NCI-H345 (cell line): Measurements from ENCODE around the gene PRELP.

Experiments
- DNase-seq: peaks from one replicate; lab custom pipeline; 2025; lab: John Stamatoyannopoulos, UW

Gene PRELP

GRCh38 chr1:203524152-203524551, 48.5 kb downstream of the PRELP start:
- DNase-seq, result no peak

GRCh38 chr1:203524824-203525223, 49.2 kb downstream of the PRELP start:
- no peak for DNase-seq

- DNase-seq, result no peak
These were observed 50.1 kb downstream of the PRELP start for GRCh38 chr1:203525685-203526084.

DNA sequence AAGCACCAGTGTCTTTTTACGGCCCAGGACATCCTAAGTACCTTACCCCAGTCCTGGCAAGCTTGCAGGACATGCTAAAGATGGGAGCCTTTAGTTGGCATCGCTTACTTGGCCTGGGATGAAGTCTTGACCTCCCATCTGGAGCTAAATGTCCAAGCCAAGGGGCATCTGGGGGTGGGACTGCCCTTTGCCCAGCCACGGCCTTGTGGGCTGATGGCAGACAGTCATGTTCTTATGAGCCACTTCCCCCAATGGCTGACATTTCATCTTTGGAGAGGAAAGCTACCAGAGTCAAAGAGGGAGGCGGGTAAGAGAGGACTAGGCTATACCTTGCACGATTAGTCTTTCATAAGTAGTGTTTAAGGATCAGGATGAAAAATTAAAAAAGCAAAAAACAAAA, 50.5 kb downstream of the PRELP start:
- no peak for DNase-seq

- DNase-seq, result no peak
These were observed 51.0 kb downstream of the PRELP start for GRCh38 chr1:203526572-203526971.

GRCh38 chr1:203527013-203527412, 51.4 kb downstream of the PRELP start:
- DNase-seq, result no peak

GRCh38 chr1:203528063-203528462, 52.5 kb downstream of the PRELP start:
- no peak for DNase-seq

DNA sequence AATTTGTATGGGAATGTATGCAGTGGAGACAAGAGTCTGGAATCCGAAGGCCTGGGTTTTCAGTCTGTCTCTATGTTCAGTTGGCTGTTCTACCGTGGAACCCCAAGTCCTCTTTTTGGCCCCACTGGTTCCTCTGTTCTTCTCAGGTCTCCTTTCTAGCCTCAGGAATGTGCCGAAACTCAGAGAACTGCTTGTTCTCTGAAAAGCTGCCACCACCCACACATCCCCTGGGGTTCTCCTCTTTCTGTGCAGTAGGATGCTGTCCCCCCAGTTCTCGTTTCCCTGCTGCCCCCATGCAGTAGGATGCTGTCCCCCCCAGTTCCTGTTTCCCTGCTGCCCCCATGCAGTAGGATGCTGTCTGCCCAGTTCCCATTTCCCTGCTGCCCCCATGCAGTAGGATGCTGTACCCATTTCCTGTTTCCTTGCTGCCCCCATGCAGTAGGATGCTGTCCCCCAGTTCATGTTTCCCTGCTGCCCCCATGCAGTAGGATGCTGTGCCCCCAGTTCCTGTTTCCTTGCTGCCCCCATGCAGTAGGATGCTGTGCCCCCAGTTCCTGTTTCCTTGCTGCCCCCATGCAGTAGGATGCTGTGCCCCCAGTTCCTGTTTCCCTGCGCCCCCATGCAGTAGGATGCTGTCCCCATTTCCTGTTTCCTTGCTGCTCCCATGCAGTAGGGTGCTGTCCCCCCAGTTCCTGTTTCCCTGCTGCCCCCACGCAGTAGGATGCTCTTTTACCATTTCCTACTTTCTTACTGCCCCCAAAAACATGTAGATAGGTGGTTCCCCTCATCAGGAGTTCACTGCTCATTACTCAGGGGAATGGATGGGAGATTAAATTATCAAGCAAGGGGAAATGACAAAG, 53.6 kb downstream of the PRELP start:
- no peak for DNase-seq

GRCh38 chr1:203531063-203531462, 55.5 kb downstream of the PRELP start:
- no peak for DNase-seq

- no peak for DNase-seq
These were observed 58.4 kb downstream of the PRELP start for GRCh38 chr1:203534012-203534411.

- DNase-seq, result no peak
These were observed 58.9 kb downstream of the PRELP start for GRCh38 chr1:203534526-203534925.

DNA sequence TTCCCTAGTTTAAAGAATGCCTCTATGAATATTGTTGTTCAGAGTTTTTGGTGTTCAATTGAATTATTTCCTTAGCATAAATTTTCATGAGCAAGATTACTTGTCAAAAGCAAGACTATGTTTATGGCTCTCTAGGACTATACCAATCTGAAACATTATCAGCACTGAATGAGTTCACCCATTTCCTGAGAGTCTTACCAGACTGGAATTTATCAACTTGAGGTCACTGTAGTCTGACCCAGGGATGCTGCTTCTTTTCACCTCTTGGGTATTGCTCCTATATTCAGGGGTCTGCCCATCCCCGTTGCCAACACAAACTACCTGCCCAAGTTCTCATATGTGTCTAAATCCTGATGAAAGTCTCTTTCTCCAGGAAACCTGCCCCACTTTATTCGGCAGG, 61.0 kb downstream of the PRELP start:
- DNase-seq, result no peak

DNA sequence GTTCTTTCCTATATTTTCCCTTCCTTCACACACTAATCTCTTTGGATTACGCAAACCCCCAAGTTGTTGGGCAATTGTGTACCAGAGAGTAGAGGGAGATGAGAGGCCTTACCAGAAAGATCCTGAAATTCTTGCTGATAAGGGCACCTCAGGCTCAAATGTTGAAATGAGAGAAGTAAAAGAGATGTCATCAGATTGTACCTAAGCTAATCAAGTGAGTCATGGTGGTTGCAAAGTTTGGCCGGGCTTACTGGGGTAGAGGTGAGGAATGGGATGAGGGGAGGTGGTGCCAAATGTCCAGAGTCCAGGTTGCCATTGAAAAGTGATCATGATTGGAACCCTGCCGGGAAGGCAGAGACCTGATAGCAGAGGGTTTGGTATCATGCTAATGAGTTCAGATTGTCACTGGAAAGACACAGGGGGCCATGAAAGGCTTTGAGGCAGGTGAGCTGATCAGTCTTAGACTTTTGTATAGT, 61.4 kb downstream of the PRELP start:
- no peak for DNase-seq

- DNase-seq, result no peak
These were observed 62.3 kb downstream of the PRELP start for GRCh38 chr1:203537806-203538464.

DNA sequence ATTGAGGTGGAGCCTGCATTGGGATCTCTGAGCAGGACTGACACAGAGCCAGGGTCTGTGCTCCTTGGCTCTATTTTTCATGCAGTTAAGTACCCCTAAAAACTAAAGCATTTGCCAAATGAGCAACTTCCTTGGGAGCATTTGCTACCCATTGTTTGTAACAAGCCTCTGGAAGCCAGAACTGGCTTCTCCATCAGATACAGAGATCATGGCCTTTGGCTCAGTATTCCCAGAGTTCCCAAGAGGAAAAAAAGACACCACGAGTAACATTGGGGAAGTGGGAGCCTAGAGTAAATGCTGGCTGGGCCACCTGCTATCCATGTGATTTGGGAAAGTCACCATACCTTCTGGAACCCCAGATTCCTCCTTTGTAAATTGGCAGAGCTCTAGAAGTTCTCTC, 63.1 kb downstream of the PRELP start:
- no peak for DNase-seq

DNA sequence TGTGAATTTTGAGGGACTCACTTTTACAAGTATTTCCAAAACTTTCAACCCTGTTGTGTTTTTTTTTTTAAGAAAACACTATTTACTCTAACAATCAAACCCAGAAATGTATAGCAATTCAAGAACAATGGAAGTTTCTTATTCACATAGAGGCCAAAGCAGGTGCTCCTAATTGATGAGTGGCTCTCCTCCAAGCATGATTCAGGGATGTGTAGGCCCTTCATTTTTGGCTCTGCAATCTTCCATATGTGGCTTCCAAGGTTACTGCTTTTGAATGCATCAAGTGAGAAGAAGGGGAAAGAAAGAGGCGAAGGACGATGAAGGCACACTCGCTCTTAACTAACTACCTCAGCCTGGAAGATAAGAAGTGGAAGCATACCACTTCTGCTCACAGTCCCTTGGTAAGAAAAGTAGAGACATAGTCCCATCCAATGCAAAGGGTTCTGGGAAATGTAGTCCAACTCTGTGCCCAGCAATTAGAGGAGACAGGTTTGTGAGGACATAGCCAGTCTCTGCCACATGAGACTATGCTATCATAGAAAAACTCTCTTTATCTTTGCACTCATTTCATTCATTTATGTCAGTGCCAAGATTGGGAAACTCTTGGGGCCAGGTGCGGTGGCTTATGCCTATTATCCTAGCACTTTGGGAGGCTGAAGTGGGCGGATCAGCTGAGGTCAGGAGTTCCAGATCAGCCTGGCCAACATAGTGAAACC, 64.4 kb downstream of the PRELP start:
- no peak for DNase-seq
